Suprapubic skin (tissue), 4 donors: Measurements from ENCODE around the gene SPCS1. TPM values are rescaled to one million over a fixed set of nuclear protein-coding genes. Genes with fewer than 3 reads are reported as not detected.

Source experiments
- DNase-seq, 2 donors: peaks; one replicate each; pipeline ENCODE4 v3.0.0-alpha.2; 2019; ENCODE audit warnings: low spot score in 2 of 2
- H3K27ac ChIP-seq: fragments of 200-600 bp; sonication (generic); one replicate; pipeline ENCODE4 v1.5.1; 2019
- H3K27me3 ChIP-seq: fragments of 200-600 bp; sonication (generic); one replicate; pipeline ENCODE4 v1.5.1; 2019
- H3K36me3 ChIP-seq: fragments of 200-600 bp; sonication (generic); one replicate; pipeline ENCODE4 v1.5.1; 2019
- H3K4me1 ChIP-seq: fragments of 200-600 bp; sonication (generic); one replicate; pipeline ENCODE4 v1.5.1; 2019
- H3K4me3 ChIP-seq: fragments of 200-600 bp; sonication (generic); one replicate; pipeline ENCODE4 v1.5.1; 2019; ENCODE audit warnings: mild to moderate bottlenecking
- H3K9me3 ChIP-seq: fragments of 200-600 bp; sonication (generic); one replicate; pipeline ENCODE4 v1.5.1; 2019
- CTCF ChIP-seq, 2 donors: fragments of 200-600 bp in 1 of 2; fragments of 450-650 bp in 1 of 2; sonication (generic) in 1 of 2; IDR thresholded peaks; one replicate each; pipeline ENCODE4 v1.5.1; 2016 to 2019; ENCODE audit warnings: antibody characterized with exemption in 2 of 2, mild to moderate bottlenecking in 1 of 2, moderate library complexity in 1 of 2
- EP300 ChIP-seq: sonication (generic); formaldehyde crosslinking; IDR thresholded peaks from one replicate; pipeline ENCODE4 v1.6.1; 2017; ENCODE audit warnings: antibody characterized with exemption
- POLR2A ChIP-seq, 2 donors: fragments of 450-650 bp; IDR thresholded peaks; one replicate each; pipeline ENCODE4 v1.6.1; 2017; ENCODE audit warnings: antibody characterized with exemption in 2 of 2, mild to moderate bottlenecking in 2 of 2, moderate library complexity in 2 of 2
- POLR2AphosphoS5 ChIP-seq, 3 donors: sonication (generic); formaldehyde crosslinking; IDR thresholded peaks; one replicate each; pipeline ENCODE4 v1.6.1; 2017; ENCODE audit warnings: antibody characterized with exemption in 3 of 3
- WGBS: methylation state at CpG from one replicate; pipeline ENCODE4 v1.1.5; 2018; 5-methylcytosine and 5-hydroxymethylcytosine counted together
- total RNA-seq, 4 donors: library from RNA; depleted of rRNA; stranded (reverse); fragments of >200 nt; gene quantifications; one replicate each; pipeline ENCODE4 v1.1.0, GENCODE V29; 2016

SPCS1 gene
- total RNA-seq, 4 donors from 2014 or later = 79.5 to 147 (median 104) TPM

GRCh38 chr3:52754373-52754772 is 48.5 kb downstream of the SPCS1 start:
- H3K27ac ChIP-seq = no peak overlapping the region
- peaks cover 68% of the 10 kb centered on the region for H3K36me3 ChIP-seq
- H3K4me1 ChIP-seq = no peaks in the 10 kb centered on the region
- TF ChIP-seq POLR2A (IDR thresholded peaks at IDR 0.05) (no peak), EP300 (no peak), CTCF (IDR thresholded peaks at IDR 0.05) (no peak), POLR2AphosphoS5 (IDR thresholded peaks at IDR 0.05) (no peak)
- WGBS = 91% methylated on average over 4 of the region's 4 CpGs
- no peak overlapping the region for H3K4me3 ChIP-seq
- no peaks in the 10 kb centered on the region for H3K27me3 ChIP-seq
- H3K9me3 ChIP-seq = no peaks in the 10 kb centered on the region
- DNase-seq = no peak

- DNase-seq = no peak
- H3K27ac ChIP-seq = no peak overlapping the region
- no peaks in the 10 kb centered on the region for H3K4me1 ChIP-seq
- H3K36me3 ChIP-seq = peaks cover 68% of the 10 kb centered on the region
- 89% methylated on average over 1 of the region's 1 CpG for WGBS
- H3K27me3 ChIP-seq = no peaks in the 10 kb centered on the region
- H3K9me3 ChIP-seq = no peaks in the 10 kb centered on the region
- TF ChIP-seq EP300 (no peak), POLR2AphosphoS5 (IDR thresholded peaks at IDR 0.05) (no peak), CTCF (IDR thresholded peaks at IDR 0.05) (no peak), POLR2A (IDR thresholded peaks at IDR 0.05) (no peak)
- H3K4me3 ChIP-seq = no peak overlapping the region
Measured at GRCh38 chr3:52756141-52756540, 50.2 kb downstream of the SPCS1 start.

Other genes starting within 250 kb of the SPCS1 start
- 10 to 100 TPM in 2 of 4 donors, 1 to 10 TPM in 2; 5.3 to 21.1 (median 14.3) TPM for gene STAB1, start 210.8 kb upstream of the SPCS1 start, total RNA-seq
- 10 to 100 TPM; 51.8 to 68.7 (median 63.3) TPM for gene NT5DC2, start 172.2 kb upstream of the SPCS1 start, total RNA-seq
- gene UQCC5, start 169.5 kb upstream of the SPCS1 start, total RNA-seq = 1 to 10 TPM in 2 of 4 donors, under 1 TPM in 2; 0.68 to 4.0 (median 1.2) TPM
- gene PBRM1, start 20.2 kb upstream of the SPCS1 start, total RNA-seq = 10 to 100 TPM; 71.0 to 93.6 (median 85.5) TPM
- gene GNL3, start 20.1 kb upstream of the SPCS1 start, total RNA-seq = 100 to 1,000 TPM in 3 of 4 donors, 10 to 100 TPM in 1; 76.8 to 127 (median 106) TPM
- 10 to 100 TPM; 24.1 to 43.9 (median 28.7) TPM for gene GLT8D1, start 315 bp upstream of the SPCS1 start, total RNA-seq
- 10 to 100 TPM; 12.3 to 20.6 (median 15.5) TPM for gene NEK4, start 64.8 kb downstream of the SPCS1 start, total RNA-seq
- 1 to 10 TPM in 1 of 4 donors, not detected in 3; 1.5 TPM for gene ITIH1, start 71.5 kb downstream of the SPCS1 start, total RNA-seq
- gene ITIH3, start 88.7 kb downstream of the SPCS1 start, total RNA-seq = 1 to 10 TPM in 2 of 4 donors, under 1 TPM in 2; 0.18 to 5.6 (median 1.2) TPM
- gene ITIH4, start 124.6 kb downstream of the SPCS1 start, total RNA-seq = 10 to 100 TPM in 1 of 4 donors, 1 to 10 TPM in 3; 2.1 to 12.2 (median 4.6) TPM
- gene MUSTN1, start 128.9 kb downstream of the SPCS1 start, total RNA-seq = 10 to 100 TPM in 2 of 4 donors, 1 to 10 TPM in 2; 1.6 to 14.5 (median 8.3) TPM
- gene STIMATE, start 191.4 kb downstream of the SPCS1 start, total RNA-seq = 10 to 100 TPM; 15.9 to 25.7 (median 19.3) TPM